A673 (cell line): Measurements from ENCODE around the gene CCK. TPM values are rescaled to one million over a fixed set of nuclear protein-coding genes. Genes with fewer than 3 reads are reported as not detected.

Experiments
- Bru-seq: library from RNA; stranded (reverse); fragments of 400-500 nt; gene quantifications from one replicate; lab custom pipeline; 2021; lab: Mats Ljungman, UMichigan
- BruChase-seq, 2 experiments: library from RNA; stranded (reverse); fragments of 400-500 nt; gene quantifications; one replicate each; lab custom pipeline; 2021; lab: Mats Ljungman, UMichigan
- BruUV-seq: library from RNA; stranded (reverse); fragments of 400-500 nt; replicated peaks from 2 replicates; lab custom pipeline; 2021; lab: Mats Ljungman, UMichigan
- CTCF ChIA-PET: fragments of 300-600 bp; sonication (Branson Sonifier 250); formaldehyde crosslinking; loops from one replicate; lab custom pipeline; 2022; ENCODE audit warnings: antibody characterized with exemption; lab: Charles Lee
- POLR2A ChIA-PET: fragments of 300-600 bp; sonication (Branson Sonifier 250); formaldehyde crosslinking; loops from one replicate; lab custom pipeline; 2022; ENCODE audit warnings: antibody characterized with exemption; ENCODE audit not compliant: low non-redundant PET; lab: Charles Lee
- DNase-seq: peaks from one replicate; pipeline ENCODE4 v3.0.0-alpha.2; 2015; ENCODE audit warnings: low spot score
- H3K27ac ChIP-seq: fragments of 200-600 bp; sonication (generic); 2 replicates; pipeline ENCODE4 v1.5.1; 2016; ENCODE audit warnings: mixed run types, low read depth, mild to moderate bottlenecking, mixed read lengths, antibody characterized with exemption, low read length; ENCODE audit not compliant: poor library complexity, severe bottlenecking
- H3K27me3 ChIP-seq: fragments of 200-600 bp; sonication (generic); replicated peaks from 2 replicates; pipeline ENCODE4 v1.6.1; 2017; ENCODE audit warnings: mixed run types, low read depth, mild to moderate bottlenecking, mixed read lengths, antibody characterized with exemption, low read length; ENCODE audit not compliant: insufficient read depth, poor library complexity
- H3K36me3 ChIP-seq: fragments of 200-600 bp; sonication (generic); 2 replicates; pipeline ENCODE4 v1.6.1; 2016; ENCODE audit warnings: mixed run types, mild to moderate bottlenecking, mixed read lengths, antibody characterized with exemption, low read length; ENCODE audit not compliant: insufficient read depth, poor library complexity, severe bottlenecking
- H3K4me1 ChIP-seq: fragments of 200-600 bp; sonication (generic); 2 replicates; pipeline ENCODE4 v1.6.1; 2017; ENCODE audit warnings: mixed run types, mild to moderate bottlenecking, mixed read lengths, antibody characterized with exemption, low read length; ENCODE audit not compliant: insufficient read depth, poor library complexity, severe bottlenecking
- H3K4me3 ChIP-seq: fragments of 200-600 bp; sonication (generic); 2 replicates; pipeline ENCODE4 v1.5.1; 2016; ENCODE audit warnings: low read depth, mixed run types, mild to moderate bottlenecking, mixed read lengths, low read length; ENCODE audit not compliant: poor library complexity, severe bottlenecking
- H3K9me3 ChIP-seq: fragments of 200-600 bp; sonication (generic); 2 replicates; pipeline ENCODE4 v1.6.1; 2016; ENCODE audit warnings: mixed run types, low read depth, mild to moderate bottlenecking, mixed read lengths, antibody characterized with exemption, low read length; ENCODE audit not compliant: poor library complexity, severe bottlenecking
- CTCF ChIP-seq: fragments of 300-800, 200-600 bp; sonication (generic); conservative IDR thresholded peaks from 2 replicates; pipeline ENCODE4 v1.5.1; 2017; ENCODE audit warnings: low read depth, mild to moderate bottlenecking, antibody characterized with exemption, low read length, moderate library complexity, mixed read lengths
- EZH2 ChIP-seq: fragments of 200-600 bp; sonication (generic); IDR thresholded peaks from 2 replicates; pipeline ENCODE4 v1.6.1; 2017; ENCODE audit warnings: borderline replicate concordance, low read depth, mild to moderate bottlenecking, mixed read lengths, antibody characterized with exemption, low read length; ENCODE audit not compliant: poor library complexity, severe bottlenecking
- intact Hi-C: fragments of 100-400 bp; cut with micrococcal nuclease; formaldehyde crosslinking; loops from one replicate; pipeline ENCODE4 v1.10.0; 2022; ENCODE audit not compliant: unreplicated experiment
- long read RNA-seq: library from polyadenylated mRNA; stranded (forward); transcript quantifications from one replicate; pipeline ENCODE4 v2.0.0, GENCODE V29; 2022
- total RNA-seq: library from RNA; stranded (reverse); gene quantifications from 2 replicates; pipeline ENCODE4 v1.2.3, GENCODE V29; 2021

CCK gene, protein sequence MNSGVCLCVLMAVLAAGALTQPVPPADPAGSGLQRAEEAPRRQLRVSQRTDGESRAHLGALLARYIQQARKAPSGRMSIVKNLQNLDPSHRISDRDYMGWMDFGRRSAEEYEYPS
- total RNA-seq (18.4 and 19.6 TPM in 2 replicates), Bru-seq, nascent RNA (percentile 57 among the genes with signal in this experiment), BruChase-seq, experiment 1, labeled RNA remaining after a 2-hour chase (percentile 40 among the genes with signal in this experiment), BruChase-seq, experiment 2, labeled RNA remaining after a 6-hour chase (percentile 46 among the genes with signal in this experiment)
- long read RNA-seq, transcript CCK-201 (3 exons, 830 nt): major isoform, 29 of 35 reads
- long read RNA-seq, partial matches to known transcripts: 5 of 35 reads
- long read RNA-seq, other reads (novel, unspliced or antisense): 0 of 35 reads

GRCh38 chr3:42266085-42266484 is at the start of gene CCK:
Gene CCK, minus strand, starts transcription at chr3:42266185. Its CDS starts 2,555 bp downstream, at chr3:42263630.
- H3K36me3 ChIP-seq: no peaks in the 10 kb centered on the region
- no peak for TF ChIP-seq CTCF
- CTCF ChIA-PET: no interaction called here
- POLR2A ChIA-PET: no interaction called here
- intact Hi-C loops: no loop called here
- no peaks in the 10 kb centered on the region for H3K9me3 ChIP-seq
- BruUV-seq: no TSS peak
- no peak within 1 kb of the TSS for H3K4me3 ChIP-seq
- H3K4me1 ChIP-seq: no peaks in the 10 kb centered on the region
- peaks cover 23% of the 10 kb centered on the region for H3K27me3 ChIP-seq
- peak; percentile 10 for DNase-seq
- no peak within 1 kb of the TSS for H3K27ac ChIP-seq

DNA sequence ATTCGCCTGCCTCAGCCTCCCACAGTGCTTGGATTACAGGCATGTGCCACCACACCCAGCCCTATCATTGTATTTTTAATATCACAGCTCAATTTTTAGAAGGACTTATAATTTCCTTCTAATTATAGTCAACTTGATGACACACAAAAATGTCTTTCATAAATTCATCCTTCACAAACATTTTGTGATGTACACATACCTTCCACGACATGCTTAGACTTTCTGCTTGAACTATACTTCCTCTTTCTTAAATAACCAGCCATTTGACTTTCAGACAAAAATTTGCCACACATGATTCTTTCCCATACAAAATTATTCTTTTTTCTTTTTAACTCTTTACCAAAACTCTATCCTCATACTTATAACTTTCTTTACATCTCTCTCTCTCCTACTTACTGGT is 48.4 kb upstream of the CCK start:
- Histone ChIP-seq H3K4me1 (no peaks in the 10 kb centered on the region), H3K36me3 (no peaks in the 10 kb centered on the region), H3K9me3 (peaks cover 2% of the 10 kb centered on the region), H3K27ac (no peak overlapping the region), H3K27me3 (no peaks in the 10 kb centered on the region), H3K4me3 (no peak overlapping the region)
- peak; percentile 0 for DNase-seq
- intact Hi-C loops: no loop called here
- CTCF ChIA-PET: no interaction called here
- POLR2A ChIA-PET: no interaction called here
- no peak for TF ChIP-seq EZH2
- no peak for TF ChIP-seq CTCF
- no TSS peak for BruUV-seq

GRCh38 chr3:42308651-42309050 is 42.7 kb upstream of the CCK start:
- CTCF ChIA-PET: no interaction called here
- Histone ChIP-seq H3K36me3 (no peaks in the 10 kb centered on the region), H3K4me3 (no peak overlapping the region), H3K27ac (no peak overlapping the region), H3K4me1 (no peaks in the 10 kb centered on the region), H3K9me3 (no peaks in the 10 kb centered on the region), H3K27me3 (no peaks in the 10 kb centered on the region)
- DNase-seq: no peak
- POLR2A ChIA-PET: no interaction called here
- intact Hi-C loops: no loop called here
- TF ChIP-seq CTCF (no peak), EZH2 (no peak)
- no TSS peak for BruUV-seq
